LoVo (cell line): ENCODE results near the gene PDZD2.
"Not testable (repeated sequence)": the region's sequence is repeated elsewhere in the genome, so short reads cannot be mapped to it uniquely, and the experiment has no call there.

Experiments
- DNase-seq: peaks from one replicate; pipeline ENCODE4 v3.0.0-alpha.2; 2016; ENCODE audit warnings: low spot score

PDZD2 gene

GRCh38 chr5:32040181-32040695 lies 401.3 kb downstream of the PDZD2 start:
- DNase-seq = not testable (repeated sequence)

DNA sequence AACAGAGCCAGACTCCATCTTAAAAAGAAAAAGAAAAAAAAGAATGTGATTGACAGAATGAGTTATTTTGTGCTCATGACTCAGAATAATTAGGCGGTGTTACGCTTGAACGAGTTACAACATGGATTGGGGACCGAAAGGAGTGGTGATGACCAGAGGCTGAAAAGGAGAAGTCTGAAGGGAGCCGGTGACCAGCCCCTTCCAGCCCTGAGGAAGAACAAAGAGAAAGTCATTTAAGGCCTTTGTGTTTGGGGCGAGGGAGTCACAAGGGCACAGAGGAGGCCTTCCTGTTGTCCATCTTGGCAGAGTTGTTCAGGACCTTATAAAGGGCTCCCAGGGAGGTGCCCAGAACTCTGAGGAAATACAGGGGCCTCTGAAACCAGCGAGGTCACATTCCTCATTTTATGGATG lies 403.6 kb downstream of the PDZD2 start:
- no peak for DNase-seq

DNA sequence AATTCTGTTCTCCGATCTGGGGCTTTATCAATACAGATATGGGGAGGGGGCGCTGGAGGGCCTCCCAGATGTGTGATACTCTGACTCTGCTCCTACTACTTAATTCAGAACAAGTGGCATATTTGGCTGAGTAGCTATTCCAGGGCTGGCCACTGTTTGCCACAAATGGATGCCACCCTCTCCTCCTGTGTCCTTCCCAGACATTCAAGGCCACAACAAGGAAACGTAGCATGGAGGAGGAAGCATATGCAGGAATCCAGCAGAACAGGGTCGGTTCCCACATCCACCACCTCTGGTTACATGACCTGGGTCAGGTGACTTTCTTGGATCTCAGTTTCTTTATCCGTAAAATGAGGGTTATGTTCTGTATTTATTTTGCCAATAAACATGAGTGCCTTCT lies 404.2 kb downstream of the PDZD2 start:
- DNase-seq = no peak

DNA sequence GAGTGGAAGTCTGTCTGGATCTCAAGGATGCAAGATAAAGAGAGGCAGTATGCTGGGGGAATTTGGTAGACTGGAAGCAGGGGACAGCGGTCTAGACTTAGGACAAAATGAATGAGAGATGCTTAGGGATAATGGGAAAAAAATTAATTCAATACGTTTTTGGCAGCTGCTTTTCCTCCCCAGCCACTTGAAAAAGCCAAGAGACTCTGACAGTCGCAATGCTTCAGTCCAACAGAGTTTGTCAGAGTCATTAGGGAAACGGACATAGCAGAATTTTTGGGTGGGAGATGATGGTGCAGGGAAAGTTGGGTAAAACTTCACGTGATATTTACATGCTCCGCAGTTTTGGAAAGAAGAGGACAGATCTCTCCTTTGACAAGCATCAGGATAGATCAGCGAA lies 405.5 kb downstream of the PDZD2 start:
- no peak for DNase-seq

DNA sequence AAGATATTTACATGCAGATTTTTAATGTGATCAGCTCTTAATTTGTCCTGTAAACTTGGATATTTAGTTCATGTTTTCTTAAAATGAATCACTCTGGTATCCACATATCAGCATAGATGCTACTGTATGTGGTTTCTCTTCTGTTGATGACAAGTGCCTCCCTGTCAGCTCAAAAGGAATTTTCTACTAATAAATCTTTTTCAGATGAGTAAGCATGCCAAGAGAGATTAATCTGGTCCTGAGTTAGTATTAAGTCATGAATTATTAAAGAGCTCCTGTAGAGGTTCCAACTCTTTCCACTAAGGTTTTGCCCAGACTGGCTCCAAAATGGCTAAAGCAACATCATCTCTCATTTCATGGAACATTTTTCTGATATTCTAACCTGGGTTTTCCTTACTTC lies 406.0 kb downstream of the PDZD2 start:
- DNase-seq = peak; percentile 59

GRCh38 chr5:32047056-32047455 lies 408.1 kb downstream of the PDZD2 start:
- DNase-seq = no peak

- DNase-seq = no peak
Measured at GRCh38 chr5:32051796-32052195, 412.9 kb downstream of the PDZD2 start.

- no peak for DNase-seq
Measured at GRCh38 chr5:32055891-32056866, 417.2 kb downstream of the PDZD2 start.

GRCh38 chr5:32057187-32058096 lies 418.5 kb downstream of the PDZD2 start:
- DNase-seq = no peak

DNA sequence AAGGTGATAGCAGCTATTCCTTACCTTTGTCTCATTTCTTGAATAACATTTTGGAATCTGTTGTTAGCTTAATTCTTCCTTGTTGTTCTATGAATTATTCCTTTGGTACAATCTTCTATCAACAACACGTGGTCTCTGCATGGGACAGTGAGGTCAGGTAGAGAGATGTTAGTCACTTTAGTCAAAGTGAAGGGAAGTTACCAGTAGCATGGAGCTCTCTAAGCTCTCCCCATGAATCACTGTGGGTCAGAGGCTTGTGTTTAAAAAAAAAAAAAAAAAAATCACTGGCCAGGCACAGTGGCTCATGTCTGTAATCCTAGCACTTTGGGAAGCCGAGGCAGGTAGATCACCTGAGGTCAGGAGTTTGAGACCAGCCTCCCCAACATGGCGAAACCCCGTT lies 419.2 kb downstream of the PDZD2 start:
- no peak for DNase-seq

DNA sequence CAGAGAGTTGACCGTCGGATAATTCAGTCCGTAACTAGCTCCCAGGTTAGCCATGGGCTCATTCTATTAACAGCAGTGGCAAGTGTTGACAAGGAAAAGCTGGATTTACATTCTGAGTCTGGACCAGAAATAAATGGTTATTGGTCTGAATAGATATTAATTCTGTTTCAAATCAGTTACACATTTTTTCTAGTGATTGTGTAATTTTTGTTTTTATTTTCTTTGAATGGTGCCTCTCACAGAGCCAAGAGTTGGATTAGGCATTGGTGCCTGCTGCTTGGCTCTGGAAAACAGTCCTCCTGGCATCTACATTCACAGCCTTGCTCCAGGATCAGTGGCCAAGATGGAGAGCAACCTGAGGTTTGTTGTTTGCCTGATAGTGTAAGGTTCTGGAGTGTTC lies 420.1 kb downstream of the PDZD2 start:
- DNase-seq = no peak

DNA sequence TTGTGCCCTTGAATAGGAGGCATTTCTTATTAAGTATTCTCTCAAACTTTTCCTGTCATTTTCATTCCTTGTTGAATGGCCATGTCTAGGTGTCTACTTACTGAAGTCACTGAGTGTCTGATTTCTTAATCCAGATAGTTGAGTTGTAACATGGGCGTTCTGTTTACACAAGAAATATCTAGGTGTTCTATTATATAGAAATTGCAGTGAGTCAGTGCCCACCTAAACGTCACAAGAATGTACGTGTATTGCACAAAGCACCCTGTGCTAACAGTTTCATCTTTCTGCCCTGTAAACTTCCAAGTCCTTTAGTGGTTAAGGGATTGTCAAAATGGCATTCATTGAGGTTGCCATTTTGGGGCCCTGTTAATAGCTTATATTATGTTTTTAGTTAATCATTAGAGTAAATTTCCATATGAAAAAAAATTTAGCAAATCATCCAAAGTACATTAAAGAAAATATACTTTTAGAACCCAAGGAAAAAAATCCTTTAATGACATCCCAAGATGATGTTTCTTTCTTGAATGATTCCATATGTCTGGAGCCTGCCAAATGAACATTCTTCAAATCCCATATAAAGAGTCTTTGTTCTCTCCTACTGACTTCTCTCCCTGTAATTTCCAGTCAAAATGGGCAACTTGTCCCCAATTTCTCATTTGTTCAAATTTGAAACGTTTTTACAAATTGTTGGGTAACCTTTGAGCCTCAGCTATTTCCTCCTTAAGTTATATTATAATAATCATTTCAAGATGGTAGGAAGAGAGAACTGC lies 421.0 kb downstream of the PDZD2 start:
- DNase-seq = no peak

DNA sequence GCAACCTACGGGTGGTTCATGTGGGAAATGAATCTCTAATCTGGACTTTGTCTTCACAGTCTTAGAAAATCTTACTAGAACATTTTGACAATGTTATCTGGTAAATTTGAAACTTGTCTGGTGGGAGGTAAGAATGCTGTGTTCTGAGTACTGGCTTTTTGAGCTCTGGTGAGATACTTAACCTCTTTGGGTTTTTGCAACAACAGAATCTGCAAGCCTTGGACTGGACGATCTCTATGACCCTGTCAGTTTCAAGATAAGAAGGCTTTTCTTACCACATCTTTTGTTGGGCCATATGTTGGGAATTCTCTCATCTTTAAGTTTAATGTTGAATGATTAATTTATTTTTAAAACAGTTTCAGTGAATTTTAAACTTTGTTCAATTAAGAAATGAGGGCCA lies 422.3 kb downstream of the PDZD2 start:
- no peak for DNase-seq

- DNase-seq = no peak
Measured at GRCh38 chr5:32066448-32066847, 427.5 kb downstream of the PDZD2 start.

DNA sequence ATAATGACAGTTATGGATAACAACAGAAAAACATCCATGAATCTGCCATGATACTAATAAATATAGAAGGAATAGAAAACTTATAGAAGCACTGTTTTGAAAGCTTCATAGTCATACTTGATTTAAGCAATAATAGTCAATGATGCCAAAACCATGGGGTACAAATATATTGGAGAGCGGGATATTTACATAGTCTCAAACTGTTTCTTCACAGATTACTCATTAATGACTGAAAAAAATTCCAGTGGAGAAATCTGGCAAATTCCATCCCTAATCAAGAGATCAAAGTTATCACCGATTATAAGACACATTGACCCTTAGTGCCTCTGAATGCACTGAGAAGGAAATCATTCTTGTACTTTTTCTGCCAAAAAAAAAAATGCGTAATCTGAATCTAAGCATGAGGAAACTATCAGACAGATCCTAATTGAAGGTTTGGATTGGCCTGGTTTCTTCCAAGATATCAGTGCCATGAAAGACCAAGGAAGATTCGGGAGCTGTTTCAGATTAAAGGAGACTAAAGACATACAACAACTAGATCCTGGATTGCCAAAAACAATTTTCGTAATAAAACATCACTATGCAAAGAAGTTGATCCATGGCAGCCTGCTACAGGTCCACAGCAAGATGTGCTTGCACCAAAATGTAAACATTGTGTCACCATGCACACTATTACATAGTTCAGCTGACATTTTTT lies 429.0 kb downstream of the PDZD2 start:
- no peak for DNase-seq

DNA sequence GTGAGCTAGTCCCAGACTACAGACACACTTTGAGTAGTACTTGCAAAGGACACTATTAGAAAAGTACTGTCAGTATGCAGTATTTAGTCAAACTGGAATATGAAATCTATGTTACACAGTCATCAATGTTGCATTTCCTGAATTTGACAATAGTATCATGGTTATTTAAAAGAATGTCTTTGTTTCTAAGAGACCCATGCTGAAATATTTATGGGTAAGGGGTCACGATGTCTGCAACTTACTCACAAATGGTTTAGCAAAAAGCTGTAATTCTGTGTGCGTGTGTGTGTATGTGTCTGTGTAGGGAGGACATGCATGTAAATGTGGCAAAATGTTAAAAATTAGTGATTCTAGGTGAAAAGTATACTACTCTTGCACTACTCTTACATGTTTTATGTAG lies 429.6 kb downstream of the PDZD2 start:
- DNase-seq = no peak

GRCh38 chr5:32069396-32069795 lies 430.5 kb downstream of the PDZD2 start:
- no peak for DNase-seq

- no peak for DNase-seq
Measured at GRCh38 chr5:32071351-32071944, 432.5 kb downstream of the PDZD2 start.

DNA sequence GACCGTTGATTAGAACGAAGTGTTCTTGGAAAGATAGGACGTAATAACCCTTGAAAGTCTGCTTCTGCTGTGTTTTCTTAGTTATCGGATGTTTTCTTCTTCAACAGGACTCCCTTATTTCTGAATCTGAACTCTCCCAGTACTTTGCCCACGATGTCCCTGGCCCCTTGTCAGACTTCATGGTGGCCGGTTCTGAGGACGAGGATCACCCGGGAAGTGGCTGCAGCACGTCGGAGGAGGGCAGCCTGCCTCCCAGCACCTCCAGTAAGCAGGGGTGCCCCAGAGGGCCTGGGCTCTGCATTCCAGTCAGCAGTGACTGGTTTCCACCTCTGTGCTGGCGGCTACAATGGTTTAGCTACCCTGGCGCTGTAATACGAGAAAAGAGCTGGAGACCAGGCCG lies 433.1 kb downstream of the PDZD2 start:
- no peak for DNase-seq

DNA sequence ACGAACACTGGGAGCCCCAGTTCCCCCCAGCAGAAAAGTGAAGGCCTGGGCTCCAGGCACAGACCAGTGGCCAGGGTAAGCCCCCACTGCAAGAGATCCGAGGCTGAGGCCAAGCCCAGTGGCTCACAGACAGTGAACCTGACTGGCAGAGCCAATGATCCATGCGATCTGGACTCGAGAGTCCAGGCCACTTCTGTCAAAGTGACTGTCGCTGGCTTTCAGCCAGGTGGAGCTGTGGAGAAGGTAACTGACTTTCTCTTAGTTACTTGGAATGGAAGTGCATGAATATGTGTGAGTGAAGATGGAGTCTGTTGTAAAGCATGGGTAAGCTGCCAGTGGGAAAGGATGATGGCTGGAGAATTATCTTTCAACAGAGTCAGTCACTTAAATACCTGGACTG lies 435.5 kb downstream of the PDZD2 start:
- no peak for DNase-seq
